Embryonic facial prominence (tissue), 1 donor: Measurements from ENCODE around the gene SMYD4.
"Not testable (repeated sequence)": the region's sequence is repeated elsewhere in the genome, so short reads cannot be mapped to it uniquely, and the experiment has no call there.

Experiments
- DNase-seq: peaks from one replicate; pipeline ENCODE4 v3.0.0-alpha.2; 2016; ENCODE audit errors: extremely low spot score

SMYD4 gene

DNA sequence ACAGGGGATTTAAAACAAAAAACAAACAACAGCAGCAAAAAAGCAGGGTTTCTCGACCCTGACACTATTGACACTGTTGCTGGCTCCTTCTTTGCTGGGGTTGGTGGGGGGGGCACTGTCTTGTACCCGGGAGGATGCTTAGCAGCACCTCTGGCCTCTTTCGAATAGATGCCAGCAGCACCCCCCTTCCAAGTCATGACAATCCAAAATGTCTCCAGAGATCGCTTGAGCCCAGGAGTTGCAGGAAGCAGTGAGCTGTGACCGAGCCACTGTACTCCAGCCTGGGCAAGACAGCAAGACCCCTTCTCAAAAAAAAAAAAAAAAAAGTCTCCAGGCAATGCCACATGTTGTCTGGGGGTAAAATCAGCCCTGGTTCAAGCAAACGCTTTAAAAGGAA lies 47.5 kb downstream of the SMYD4 start:
- no peak for DNase-seq

DNA sequence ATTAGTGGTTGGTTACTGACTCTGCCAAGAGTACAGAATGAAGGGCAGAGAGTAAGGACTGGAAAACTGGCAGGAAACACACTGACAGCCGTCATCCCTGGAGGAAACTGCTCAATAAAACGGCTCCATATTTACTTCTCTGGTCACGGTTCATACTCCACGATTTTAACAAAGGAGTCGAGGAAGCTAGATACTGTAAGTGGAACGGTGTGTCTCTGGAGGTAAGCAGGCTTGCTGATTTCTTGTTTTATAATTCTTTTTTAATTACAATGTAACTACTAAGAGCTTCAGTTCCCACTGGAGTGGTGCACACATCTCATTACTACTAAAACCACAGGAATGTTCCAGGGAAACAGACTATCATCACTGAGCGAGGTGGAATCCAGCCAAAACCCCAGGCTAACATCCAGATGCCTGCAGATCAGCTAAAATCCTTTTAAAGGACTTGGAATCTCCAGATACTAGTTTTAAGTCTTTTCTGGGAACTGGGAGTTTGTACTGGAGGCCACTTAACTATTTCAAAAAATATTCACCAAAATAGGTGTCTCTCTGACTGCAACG lies 50.1 kb downstream of the SMYD4 start:
- DNase-seq, result peak; percentile 82

DNA sequence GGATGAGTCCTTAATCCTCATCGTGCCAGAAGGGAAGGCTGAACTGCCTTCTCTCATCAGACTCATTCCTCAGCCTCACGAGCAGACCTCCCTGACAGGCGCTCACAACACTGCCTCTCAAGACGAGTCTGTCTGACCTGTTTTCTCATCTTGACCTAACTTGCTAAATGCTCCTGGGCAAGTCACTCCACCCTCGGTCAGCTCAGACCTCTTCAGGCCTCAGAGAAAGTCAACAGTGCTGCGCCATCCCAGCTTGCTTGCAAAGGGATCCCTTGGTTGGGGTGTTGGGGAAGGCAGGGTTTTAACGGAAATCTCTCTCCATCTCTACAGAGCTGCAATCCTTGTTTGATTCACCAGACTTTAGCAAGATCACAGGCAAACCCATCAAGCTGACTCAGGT lies 52.8 kb downstream of the SMYD4 start:
- DNase-seq, result no peak

DNA sequence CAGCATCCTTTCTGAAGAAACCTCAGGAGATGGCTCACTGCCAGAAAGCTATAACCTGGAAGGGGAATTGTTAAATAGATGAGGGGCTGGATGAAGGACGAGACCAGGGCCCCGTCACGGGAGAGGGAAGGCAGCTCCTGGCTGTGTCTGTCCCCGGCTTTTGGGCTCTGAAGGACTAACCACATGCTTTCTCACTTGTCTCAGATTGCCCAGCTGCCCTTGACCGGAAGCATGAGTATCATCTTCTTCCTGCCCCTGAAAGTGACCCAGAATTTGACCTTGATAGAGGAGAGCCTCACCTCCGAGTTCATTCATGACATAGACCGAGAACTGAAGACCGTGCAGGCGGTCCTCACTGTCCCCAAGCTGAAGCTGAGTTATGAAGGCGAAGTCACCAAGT lies 53.4 kb downstream of the SMYD4 start:
- no peak for DNase-seq

DNA sequence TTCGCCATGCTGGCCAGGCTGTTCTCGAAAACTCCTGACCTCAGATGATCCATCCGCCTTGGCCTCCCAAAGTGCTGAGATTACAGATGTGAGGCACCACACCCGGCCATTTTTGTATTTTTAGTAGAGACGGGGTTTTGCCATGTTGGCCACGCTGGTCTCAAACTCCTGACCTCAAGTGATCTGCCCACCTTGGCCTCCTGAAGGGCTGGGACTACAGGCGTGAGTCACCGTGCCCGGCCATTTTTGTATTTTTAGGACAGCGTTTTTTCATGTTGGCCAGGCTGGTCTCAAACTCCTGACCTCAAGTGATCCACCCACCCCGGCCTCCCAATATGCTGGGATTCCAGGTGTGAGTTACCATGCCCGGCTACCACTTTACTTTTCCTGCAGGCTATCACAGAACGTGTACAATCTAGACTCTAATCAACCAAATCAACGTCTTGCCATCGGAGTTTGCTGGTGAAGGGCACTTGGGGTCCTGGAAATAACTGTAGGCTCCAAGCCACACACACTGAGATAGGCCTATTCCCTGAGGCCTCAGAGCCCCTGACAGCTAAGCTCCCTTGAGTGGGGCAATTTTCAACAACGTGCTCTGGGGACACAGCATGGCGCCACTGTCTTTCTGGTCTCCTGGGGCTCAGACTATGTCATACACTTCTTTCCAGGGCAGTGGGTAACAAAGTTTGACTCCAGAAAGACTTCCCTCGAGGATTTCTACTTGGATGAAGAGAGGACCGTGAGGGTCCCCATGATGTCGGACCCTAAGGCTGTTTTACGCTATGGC lies 55.1 kb downstream of the SMYD4 start:
- DNase-seq, result no peak

DNA sequence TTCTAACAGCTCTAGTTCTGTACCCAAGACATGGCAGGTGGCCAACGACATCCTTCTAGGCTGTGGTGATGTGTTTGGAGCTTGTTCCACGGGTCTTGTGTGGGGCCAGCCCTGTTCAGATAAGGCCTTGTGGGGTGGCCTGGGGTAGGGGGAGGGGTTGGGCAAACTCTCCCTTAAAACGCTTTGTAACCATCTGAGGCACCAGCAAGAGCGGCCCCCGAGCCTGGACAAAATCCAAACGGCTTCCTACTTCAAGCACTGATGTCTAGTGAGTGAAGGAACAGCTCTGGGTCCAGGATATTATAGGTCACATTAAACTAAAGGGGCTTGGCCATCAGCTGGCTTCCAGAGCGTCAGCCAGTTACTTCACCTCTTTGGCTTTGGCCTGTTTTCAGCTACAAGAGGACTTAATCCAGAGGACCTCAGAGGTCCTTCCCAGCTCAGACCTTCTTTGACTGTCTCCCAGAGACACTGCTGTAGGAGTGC lies 56.0 kb downstream of the SMYD4 start:
- no peak for DNase-seq

DNA sequence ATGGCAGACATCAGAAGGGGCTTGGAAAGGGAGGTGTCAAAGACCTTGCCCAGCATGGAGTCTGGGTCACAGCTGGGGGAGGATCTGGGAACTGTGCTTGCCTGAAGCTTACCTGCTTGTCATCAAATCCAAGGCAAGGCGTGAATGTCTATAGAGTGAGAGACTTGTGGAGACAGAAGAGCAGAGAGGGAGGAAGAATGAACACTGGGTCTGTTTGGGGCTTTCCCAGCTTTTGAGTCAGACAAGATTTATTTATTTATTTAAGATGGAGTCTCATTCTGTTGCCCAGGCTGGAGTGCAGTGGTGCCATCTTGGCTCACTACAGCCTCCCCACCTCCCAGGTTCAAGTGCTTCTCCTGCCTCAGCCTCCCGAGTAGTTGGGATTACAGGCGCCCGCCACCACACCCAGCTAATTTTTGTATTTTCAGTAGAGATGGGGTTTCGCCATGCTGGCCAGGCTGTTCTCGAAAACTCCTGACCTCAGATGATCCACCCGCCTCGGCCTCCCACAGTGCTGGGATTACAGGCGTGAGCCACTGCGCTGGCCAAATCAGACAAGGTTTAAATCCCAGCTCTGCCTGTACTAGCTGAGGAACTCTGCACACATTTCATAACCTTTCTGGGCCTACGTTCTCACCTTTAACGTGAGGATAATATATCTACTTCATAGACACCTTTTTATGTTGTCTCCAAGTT lies 56.6 kb downstream of the SMYD4 start:
- DNase-seq, result not testable (repeated sequence)

DNA sequence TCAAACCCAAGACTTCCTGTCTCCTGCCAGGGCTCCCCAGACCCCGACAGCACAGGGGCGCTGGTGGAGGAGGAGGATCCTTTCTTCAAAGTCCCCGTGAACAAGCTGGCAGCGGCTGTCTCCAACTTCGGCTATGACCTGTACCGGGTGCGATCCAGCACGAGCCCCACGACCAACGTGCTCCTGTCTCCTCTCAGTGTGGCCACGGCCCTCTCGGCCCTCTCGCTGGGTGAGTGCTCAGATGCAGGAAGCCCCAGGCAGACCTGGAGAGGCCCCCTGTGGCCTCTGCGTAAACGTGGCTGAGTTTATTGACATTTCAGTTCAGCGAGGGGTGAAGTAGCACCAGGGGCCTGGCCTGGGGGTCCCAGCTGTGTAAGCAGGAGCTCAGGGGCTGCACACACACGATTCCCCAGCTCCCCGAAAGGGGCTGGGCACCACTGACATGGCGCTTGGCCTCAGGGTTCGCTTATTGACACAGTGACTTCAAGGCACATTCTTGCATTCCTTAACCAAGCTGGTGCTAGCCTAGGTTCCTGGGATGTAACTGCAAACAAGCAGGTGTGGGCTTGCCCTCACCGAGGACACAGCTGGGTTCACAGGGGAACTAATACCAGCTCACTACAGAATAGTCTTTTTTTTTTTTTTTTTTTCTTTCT lies 59.8 kb downstream of the SMYD4 start:
- DNase-seq, result no peak

DNA sequence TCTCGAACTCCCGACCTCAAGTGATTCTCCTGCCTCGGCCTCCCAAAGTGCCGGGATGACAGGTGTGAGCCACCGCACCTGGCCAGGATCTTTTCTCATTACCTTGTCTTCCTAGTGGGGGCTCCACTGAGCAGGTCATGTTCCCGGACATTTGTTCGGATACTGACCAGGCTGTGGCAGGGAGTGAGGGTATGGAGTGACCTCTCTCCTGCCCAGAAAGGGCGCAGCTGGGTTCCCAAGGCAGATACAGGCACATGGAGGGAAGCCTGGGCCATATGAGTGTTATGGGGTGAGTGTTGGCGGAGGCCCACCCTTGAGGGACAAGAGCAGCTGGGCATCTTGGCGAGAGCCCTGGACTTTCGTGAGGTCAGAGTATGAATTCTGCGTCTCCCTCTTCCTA lies 62.3 kb downstream of the SMYD4 start:
- DNase-seq, result no peak

DNA sequence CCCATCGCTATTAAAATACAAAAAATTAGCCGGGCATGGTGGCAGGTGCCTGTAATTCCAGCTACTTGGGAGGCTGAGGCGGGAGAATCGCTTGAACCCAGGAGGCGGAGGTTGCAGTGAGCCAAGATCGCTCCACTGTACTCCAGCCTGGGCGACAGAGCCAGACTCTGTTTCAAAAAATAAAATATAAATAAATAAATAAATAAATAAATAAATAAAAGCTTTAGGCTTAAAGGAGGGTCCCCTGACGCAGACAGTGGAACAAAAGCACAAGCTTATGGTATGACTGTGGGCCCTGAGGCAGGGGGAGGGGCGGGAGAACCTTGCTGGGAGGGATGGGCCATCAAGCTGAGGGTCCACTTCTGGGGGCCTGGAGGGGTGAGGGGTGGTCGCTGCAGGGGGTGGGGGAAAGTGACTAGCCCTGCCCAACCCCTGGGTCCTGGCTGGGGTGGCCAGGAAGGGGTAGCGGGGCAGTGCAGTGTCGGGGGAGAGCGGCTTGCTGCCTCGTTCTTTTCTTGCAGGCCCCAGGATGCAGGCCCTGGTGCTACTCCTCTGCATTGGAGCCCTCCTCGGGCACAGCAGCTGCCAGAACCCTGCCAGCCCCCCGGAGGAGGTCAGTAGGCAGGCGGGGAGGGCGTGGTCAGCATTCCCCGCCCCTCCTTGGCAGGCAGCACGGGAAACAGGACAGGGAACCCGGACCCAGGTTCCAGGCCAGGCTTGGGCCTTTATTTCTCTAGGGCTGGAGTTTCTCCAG lies 63.1 kb downstream of the SMYD4 start:
- DNase-seq, result no peak

DNA sequence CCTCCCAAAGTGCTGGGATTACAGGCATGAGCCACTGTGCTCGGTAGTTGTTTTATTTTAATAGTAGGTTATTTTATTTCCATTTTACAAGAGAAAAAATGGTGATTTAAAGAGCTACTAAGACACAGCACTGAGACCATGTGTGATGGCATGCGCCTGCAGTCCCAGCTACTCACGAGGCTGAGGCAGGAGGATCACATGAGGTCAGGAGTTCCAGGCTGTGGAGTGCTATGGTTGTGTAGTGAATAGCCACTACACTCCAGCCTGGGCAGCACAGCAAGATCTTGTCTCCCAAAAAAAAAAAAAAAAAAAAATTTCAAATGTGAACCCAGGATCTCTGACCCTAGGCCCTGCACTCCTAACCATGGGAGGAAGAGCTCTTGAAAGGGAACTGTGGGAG lies 64.1 kb downstream of the SMYD4 start:
- no peak for DNase-seq

DNA sequence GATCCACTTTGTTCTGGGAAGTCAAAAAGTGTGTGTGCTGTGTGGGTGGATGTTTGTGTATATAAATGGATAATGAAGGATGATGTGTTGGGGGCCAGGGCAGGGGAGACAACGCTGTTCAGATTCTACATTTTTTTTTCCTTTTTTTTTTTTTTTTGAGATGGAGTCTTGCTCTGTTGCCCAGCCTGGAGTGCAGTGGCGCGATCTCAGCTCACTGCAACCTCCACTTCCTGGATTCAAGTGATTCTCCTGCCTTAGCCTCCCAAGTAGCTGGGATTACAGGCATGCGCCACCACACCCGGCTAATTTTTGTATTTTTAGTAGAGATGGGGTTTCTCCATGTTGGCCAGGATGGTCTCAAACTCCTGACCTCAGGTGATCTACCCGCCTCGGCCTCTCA lies 65.0 kb downstream of the SMYD4 start:
- DNase-seq, result not testable (repeated sequence)

DNA sequence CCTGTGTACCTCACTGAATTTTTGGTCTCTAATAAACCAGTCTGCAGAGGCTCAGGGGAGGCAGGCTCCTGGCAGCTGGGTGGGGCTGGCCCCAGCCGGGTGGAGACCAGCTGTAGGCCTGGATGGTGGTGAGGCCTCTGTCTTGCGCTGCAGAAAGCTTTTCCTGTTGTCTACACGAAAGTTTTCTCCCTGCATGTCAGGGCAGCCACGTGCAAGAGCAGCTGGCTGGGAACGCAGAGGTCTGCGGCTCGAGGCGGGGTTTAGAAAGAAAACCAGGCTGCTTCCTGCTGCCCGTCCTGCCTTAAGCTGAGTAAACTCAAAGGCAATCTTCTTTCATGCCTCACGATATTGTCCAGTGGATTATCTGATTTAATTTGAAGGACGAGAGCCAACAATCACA lies 65.4 kb downstream of the SMYD4 start:
- no peak for DNase-seq

DNA sequence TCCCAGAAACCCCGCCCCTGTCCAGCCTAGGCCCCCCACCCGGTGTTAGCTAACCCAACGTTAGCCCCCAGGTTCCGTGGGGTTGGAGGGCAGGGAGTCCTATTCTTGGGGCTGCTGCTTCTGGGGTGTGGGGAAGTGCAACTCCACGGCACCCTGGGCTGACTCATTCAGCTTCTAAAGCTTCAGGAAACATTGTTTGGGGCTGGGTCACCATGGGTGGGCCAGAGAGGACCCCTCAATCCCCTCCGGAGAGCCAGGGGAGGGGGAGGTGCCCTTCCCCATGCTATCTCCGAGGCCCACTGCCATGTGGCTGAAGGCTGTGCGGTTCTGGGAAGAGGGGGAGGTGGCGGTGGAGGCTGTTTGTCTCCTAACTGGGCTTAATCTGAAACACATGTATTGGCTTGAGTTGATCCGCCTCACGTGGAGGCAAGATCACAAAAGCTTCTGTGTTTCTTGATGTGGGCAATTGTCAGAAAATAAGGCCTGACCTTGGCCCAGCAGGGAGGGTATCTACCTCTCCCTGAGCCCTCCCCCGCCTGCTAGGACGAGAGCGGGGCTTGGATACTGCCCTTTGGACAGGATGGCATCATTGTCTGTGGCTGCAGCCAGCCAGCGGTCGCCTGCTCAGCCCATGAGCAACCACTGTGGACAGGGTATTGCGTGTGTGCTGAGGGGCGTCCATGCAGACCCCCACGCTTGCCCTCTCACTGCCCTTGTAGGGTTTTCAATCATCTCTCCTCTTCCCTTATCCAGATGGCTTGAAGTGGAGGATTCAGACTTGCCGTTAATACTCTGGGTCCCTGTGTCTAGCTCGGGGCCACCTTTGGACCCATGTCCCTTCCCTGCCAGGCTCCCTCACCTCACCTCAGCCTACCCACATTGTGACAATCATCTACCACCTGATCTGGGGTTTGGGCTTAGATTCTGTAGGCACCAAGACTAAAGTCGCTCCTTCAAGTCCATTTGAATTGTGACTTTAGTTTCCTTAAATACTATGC lies 66.5 kb downstream of the SMYD4 start:
- peak; percentile 73 for DNase-seq

DNA sequence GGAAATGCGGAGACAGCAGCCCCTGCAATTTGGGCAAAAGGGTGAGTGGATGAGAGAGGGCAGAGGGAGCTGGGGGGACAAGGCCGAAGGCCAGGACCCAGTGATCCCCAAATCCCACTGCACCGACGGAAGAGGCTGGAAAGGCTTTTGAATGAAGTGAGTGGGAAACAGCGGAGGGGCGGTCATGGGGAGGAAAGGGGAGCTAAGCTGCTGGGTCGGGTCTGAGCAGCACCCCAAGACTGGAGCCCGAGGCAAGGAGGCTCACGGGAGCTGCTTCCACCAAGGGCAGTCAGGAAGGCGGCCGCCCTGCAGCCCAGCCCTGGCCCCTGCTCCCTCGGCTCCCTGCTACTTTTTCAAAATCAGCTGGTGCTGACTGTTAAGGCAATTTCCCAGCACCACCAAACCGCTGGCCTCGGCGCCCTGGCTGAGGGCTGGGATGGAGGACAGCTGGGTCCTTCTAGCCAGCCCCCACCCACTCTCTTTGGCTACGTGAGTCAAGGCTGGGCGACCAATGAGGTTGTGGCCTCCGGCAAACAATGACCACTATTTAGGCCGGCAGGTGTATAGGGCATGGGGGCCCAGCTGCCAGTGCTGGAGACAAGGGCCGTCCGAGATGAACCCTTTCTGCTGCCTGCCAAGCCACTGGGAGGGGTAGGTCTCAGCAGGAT lies 67.3 kb downstream of the SMYD4 start:
- DNase-seq, result no peak

DNA sequence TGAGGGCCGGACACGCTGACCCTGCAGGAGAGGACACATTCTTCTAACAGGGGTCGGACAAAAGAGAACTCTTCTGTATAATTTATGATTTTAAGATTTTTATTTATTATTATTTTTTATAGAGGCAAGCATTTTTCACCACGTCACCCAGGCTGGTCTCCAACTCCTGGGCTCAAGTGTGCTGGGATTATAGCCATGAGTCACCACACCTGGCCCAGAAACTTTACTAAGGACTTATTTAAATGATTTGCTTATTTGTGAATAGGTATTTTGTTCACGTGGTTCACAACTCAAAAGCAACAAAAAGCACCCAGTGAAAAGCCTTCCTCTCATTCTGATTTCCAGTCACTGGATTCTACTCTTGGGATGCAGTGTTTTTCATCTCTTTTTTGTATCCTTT lies 70.2 kb downstream of the SMYD4 start:
- DNase-seq, result no peak

DNA sequence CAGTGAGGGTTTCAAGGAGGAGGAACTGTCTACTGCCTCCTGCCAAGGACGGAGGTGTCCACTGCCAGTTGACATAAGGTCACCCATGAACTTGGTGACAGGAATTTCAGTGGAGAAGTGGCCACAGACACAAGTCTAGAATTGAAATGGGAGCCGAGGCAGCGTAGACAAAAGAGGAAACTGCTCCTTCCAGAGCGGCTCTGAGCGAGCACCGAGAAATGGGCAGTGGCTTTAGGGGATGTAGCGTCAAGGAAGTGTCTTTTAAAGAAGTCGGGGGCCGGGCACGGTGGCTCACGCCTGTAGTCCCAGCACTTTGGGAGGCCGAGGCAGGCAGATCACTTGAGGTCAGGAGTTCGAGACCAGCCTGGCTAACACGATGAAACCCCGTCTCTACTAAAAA lies 70.9 kb downstream of the SMYD4 start:
- no peak for DNase-seq

DNA sequence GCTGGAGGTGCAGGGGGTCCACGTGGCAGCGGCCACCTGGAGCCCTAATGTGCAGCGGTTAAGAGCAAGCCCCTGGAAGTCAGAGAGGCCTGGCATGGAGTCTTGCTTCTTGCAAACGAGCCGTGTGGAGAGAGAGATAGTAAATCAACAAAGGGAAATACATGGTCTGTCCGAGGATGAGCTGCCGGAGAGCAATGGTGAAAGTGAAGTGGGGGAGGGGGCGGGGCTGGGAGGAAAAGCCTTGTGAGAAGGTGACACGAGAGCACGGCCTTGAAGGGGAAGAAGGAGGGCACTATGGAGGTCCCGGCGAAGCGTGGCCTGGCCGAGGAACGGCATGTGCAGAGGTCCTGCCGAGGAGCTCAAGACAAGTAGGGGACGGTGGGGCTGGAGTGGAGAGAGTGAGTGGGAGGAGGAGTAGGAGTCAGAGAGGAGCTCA lies 73.9 kb downstream of the SMYD4 start:
- DNase-seq, result no peak

DNA sequence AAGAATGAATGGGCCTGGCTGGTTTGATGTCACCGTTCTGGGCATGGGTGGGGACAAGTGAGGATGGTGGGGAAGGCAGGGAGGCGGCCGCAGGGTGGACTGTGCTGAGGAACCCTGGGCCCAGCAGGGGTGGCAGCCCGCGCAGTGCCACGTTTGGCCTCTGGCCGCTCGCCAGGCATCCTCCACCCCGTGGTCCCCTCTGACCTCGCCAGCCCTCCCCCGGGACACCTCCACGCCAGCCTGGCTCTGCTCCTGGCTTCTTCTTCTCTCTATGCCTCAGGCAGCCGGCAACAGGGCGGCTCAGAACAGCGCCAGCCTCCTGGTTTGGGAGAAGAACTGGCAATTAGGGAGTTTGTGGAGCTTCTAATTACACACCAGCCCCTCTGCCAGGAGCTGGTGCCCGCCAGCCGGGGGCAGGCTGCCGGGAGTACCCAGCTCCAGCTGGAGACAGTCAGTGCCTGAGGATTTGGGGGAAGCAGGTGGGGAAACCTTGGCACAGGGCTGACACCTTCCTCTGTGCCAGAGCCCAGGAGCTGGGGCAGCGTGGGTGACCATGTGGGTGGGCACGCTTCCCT lies 74.4 kb downstream of the SMYD4 start:
- no peak for DNase-seq
